Dendritic cell treated with granulocyte-macrophage colony-stimulating factor and Interleukin-4, amounts not matched to agents 40 ng/mL and 50 ng/mL, for 4 days (primary cell): ENCODE results near the gene ARID5A.

Experiments used
- H3K27ac Mint-ChIP-seq: one replicate; pipeline ENCODE4 v1.8.0; 2022; ENCODE audit warnings: mild to moderate bottlenecking, mixed read lengths
- H3K27me3 Mint-ChIP-seq: one replicate; pipeline ENCODE4 v1.8.0; 2022; ENCODE audit warnings: mild to moderate bottlenecking, mixed read lengths
- H3K36me3 Mint-ChIP-seq: one replicate; pipeline ENCODE4 v1.8.0; 2022; ENCODE audit warnings: low read depth, mixed read lengths
- H3K4me1 Mint-ChIP-seq: one replicate; pipeline ENCODE4 v1.8.0; 2022; ENCODE audit warnings: low read depth, mixed read lengths
- H3K4me3 Mint-ChIP-seq: one replicate; pipeline ENCODE4 v1.8.0; 2022; ENCODE audit warnings: mild to moderate bottlenecking, moderate library complexity, mixed read lengths
- H3K9me3 Mint-ChIP-seq: one replicate; pipeline ENCODE4 v1.8.0; 2022; ENCODE audit warnings: mixed read lengths
- intact Hi-C: fragments of 100-400 bp; cut with micrococcal nuclease; formaldehyde crosslinking; loops from one replicate; pipeline ENCODE4 v1.15.0; 2022

Gene ARID5A

DNA sequence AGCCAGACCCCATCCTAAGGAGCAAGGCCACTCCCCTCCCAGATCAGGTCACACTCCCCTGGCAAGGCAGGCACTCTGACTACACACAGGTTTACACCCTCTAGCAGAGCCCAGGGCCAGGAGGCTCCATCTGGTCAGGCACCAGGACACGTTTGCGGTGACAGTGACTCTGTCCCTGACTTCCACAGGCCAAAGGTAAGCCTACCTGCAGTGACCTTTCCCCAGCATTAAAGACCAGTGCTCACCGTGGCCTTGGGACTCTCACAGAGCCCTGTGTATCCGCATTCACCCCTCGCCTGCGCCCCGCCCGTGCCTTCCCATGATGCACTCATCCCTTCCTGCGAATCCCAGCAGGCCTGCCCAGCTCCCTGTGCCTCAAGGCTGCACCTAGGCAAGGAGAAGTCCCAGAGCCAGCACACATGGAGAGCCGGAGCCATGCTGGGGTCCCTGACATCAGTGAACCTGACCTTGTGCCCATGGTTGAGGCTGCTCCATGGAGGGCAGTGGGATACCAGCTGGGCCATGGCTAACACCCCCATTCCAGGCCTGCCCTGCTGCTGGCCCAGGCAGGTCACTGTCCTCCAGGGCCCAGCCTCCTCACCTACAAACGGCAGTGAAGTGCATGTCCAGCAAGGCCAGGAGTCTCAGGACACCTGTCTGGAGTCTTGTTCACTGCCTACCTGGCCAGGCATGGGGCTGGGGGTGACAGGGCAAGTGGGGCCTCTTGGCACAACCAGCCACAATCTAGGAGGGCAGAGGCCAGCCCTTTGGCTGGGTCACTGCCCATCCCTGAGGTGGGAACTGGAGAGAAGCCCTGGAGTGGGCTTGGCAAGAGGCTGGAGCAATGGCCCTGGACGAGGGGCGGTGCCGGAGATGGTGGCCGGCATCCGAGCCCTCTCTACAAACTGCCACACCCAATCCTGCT, 34.4 kb upstream of the ARID5A start:
- peak overlapping the region; percentile 70 for H3K27ac Mint-ChIP-seq
- peaks cover 28% of the 10 kb centered on the region for H3K27me3 Mint-ChIP-seq
- H3K4me3 Mint-ChIP-seq = no peak overlapping the region
- no peaks in the 10 kb centered on the region for H3K9me3 Mint-ChIP-seq
- intact Hi-C loops = no loop called here
- no peaks in the 10 kb centered on the region for H3K36me3 Mint-ChIP-seq
- peaks cover 42% of the 10 kb centered on the region for H3K4me1 Mint-ChIP-seq

GRCh38 chr2:96502891-96503636, 33.5 kb upstream of the ARID5A start:
- Mint-ChIP-seq H3K4me1 (peaks cover 48% of the 10 kb centered on the region), H3K27me3 (peaks cover 26% of the 10 kb centered on the region), H3K27ac (peak overlapping the region; percentile 15), H3K4me3 (no peak overlapping the region), H3K36me3 (no peaks in the 10 kb centered on the region), H3K9me3 (no peaks in the 10 kb centered on the region)
- intact Hi-C loops = no loop called here

GRCh38 chr2:96503637-96504243, 32.8 kb upstream of the ARID5A start:
- H3K9me3 Mint-ChIP-seq = no peaks in the 10 kb centered on the region
- peak overlapping the region; percentile 15 for H3K27ac Mint-ChIP-seq
- peaks cover 25% of the 10 kb centered on the region for H3K27me3 Mint-ChIP-seq
- H3K4me1 Mint-ChIP-seq = peaks cover 46% of the 10 kb centered on the region
- no peak overlapping the region for H3K4me3 Mint-ChIP-seq
- intact Hi-C loops = no loop called here
- no peaks in the 10 kb centered on the region for H3K36me3 Mint-ChIP-seq

DNA sequence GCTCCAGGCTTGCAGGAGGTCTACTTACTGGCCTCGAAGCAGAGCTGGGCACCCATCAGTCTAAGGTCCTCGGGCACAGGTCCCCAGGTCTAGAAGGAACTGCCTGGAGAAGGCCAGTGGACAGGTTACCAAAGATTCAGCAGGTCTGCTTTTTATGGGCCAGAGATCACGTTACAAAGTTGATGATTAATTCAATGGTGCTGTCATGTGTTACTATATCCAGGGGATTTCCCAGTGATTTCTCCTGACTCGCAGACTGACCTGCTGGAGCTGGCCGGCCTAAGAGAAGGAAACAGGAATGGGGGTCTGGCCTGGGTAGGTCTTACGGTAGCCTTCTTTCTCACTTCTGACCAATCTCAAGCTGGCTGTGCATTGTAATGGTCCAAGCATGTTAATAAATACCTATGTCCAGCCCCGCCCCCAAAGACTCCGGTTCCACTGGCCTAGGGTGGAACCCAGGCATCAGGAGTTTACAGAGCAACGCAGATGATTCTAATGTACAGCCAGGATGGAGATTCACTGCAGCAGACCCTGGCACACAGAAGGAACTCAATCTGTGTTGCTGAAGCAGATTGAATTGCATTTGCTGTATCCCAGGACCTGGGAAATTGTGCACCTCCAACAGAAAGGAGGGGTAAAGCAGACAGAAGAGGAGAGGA, 31.2 kb upstream of the ARID5A start, which contains the start of gene NEURL3:
TSS of gene NEURL3 (minus strand) at position 127 of the 659 bp plus-strand sequence. CDS start at position 56, 71 bp downstream.
- H3K36me3 Mint-ChIP-seq = no peaks in the 10 kb centered on the region
- H3K27me3 Mint-ChIP-seq = peaks cover 26% of the 10 kb centered on the region
- no peaks in the 10 kb centered on the region for H3K9me3 Mint-ChIP-seq
- peak within 1 kb of the TSS; percentile 1 for H3K4me3 Mint-ChIP-seq
- H3K27ac Mint-ChIP-seq = peak within 1 kb of the TSS; percentile 40
- intact Hi-C loops = no loop called here
- H3K4me1 Mint-ChIP-seq = peaks cover 58% of the 10 kb centered on the region

GRCh38 chr2:96506016-96506906, 30.3 kb upstream of the ARID5A start:
- no peak overlapping the region for H3K4me3 Mint-ChIP-seq
- intact Hi-C loops = no loop called here
- no peaks in the 10 kb centered on the region for H3K36me3 Mint-ChIP-seq
- H3K4me1 Mint-ChIP-seq = peaks cover 58% of the 10 kb centered on the region
- H3K27me3 Mint-ChIP-seq = peaks cover 26% of the 10 kb centered on the region
- no peaks in the 10 kb centered on the region for H3K9me3 Mint-ChIP-seq
- no peak overlapping the region for H3K27ac Mint-ChIP-seq

- no peaks in the 10 kb centered on the region for H3K36me3 Mint-ChIP-seq
- H3K4me3 Mint-ChIP-seq = no peak overlapping the region
- no peaks in the 10 kb centered on the region for H3K9me3 Mint-ChIP-seq
- intact Hi-C loops = no loop called here
- peaks cover 53% of the 10 kb centered on the region for H3K4me1 Mint-ChIP-seq
- H3K27me3 Mint-ChIP-seq = peaks cover 27% of the 10 kb centered on the region
- no peak overlapping the region for H3K27ac Mint-ChIP-seq
Observed at GRCh38 chr2:96506907-96507240, 29.7 kb upstream of the ARID5A start.

- Mint-ChIP-seq H3K4me1 (peaks cover 42% of the 10 kb centered on the region), H3K4me3 (peak overlapping the region; percentile 66), H3K27ac (peak overlapping the region; percentile 29), H3K9me3 (no peaks in the 10 kb centered on the region), H3K36me3 (no peaks in the 10 kb centered on the region), H3K27me3 (peaks cover 27% of the 10 kb centered on the region)
- intact Hi-C loops = loop anchor here (1.0 to 2.0 kb wide), 2 partner anchors 38 to 203 kb away; partner anchors contain the start of gene SNRNP200
Observed at GRCh38 chr2:96507957-96508520, 28.5 kb upstream of the ARID5A start.

DNA sequence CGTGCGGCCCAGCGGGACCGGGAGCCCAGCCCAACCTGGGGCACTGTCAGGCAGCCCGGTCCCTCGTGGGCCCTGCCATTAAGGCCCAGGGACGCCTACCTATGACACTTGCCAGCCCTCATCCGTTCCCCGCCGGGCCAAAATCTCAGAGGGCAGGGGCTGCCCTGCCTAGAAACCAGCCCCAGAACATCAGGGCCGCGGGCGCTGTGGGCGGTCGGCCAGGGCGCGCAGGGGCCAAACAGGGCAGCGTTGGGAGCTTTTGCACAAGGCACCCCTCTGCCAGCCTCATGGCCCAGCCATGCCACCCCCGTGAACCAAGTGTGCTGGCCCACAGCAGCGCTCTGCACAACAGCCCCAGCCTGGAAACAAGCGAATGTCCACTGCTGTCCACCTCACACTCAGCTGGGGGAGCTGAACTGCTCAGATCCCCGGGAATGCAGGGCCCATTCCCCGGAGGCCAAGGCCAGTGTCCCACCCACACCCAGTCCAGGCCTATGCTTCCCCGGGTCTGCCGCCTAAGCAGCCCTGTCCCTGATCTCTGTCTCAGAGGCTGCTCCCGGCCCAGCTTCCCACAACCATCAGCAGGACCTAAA, 27.9 kb upstream of the ARID5A start:
- Mint-ChIP-seq H3K4me1 (peaks cover 36% of the 10 kb centered on the region), H3K27ac (no peak overlapping the region), H3K4me3 (no peak overlapping the region), H3K9me3 (no peaks in the 10 kb centered on the region), H3K27me3 (peaks cover 27% of the 10 kb centered on the region), H3K36me3 (no peaks in the 10 kb centered on the region)
- intact Hi-C loops = loop anchor here (1.0 to 2.0 kb wide), 5 partner anchors 38 to 204 kb away; partner anchors contain the start of gene SNRNP200

- no peaks in the 10 kb centered on the region for H3K9me3 Mint-ChIP-seq
- intact Hi-C loops = loop anchor here (1.0 to 2.0 kb wide), 4 partner anchors 45 to 204 kb away; partner anchors contain the start of gene SNRNP200
- H3K4me1 Mint-ChIP-seq = peaks cover 36% of the 10 kb centered on the region
- no peak overlapping the region for H3K27ac Mint-ChIP-seq
- H3K27me3 Mint-ChIP-seq = peaks cover 27% of the 10 kb centered on the region
- H3K4me3 Mint-ChIP-seq = no peak overlapping the region
- H3K36me3 Mint-ChIP-seq = no peaks in the 10 kb centered on the region
Observed at GRCh38 chr2:96509114-96509846, 27.3 kb upstream of the ARID5A start.

- Mint-ChIP-seq H3K4me1 (peaks cover 34% of the 10 kb centered on the region), H3K27me3 (peaks cover 30% of the 10 kb centered on the region), H3K27ac (no peak overlapping the region), H3K4me3 (no peak overlapping the region), H3K36me3 (no peaks in the 10 kb centered on the region), H3K9me3 (no peaks in the 10 kb centered on the region)
- intact Hi-C loops = loop anchor here (1.0 to 2.0 kb wide), 4 partner anchors 44 to 205 kb away; partner anchors contain the start of gene SNRNP200
Observed at GRCh38 chr2:96509847-96510230, 26.7 kb upstream of the ARID5A start.

GRCh38 chr2:96510931-96511595, 25.5 kb upstream of the ARID5A start:
- no peaks in the 10 kb centered on the region for H3K9me3 Mint-ChIP-seq
- H3K36me3 Mint-ChIP-seq = no peaks in the 10 kb centered on the region
- peaks cover 30% of the 10 kb centered on the region for H3K27me3 Mint-ChIP-seq
- H3K4me3 Mint-ChIP-seq = no peak overlapping the region
- intact Hi-C loops = no loop called here
- peak overlapping the region; percentile 7 for H3K27ac Mint-ChIP-seq
- peaks cover 26% of the 10 kb centered on the region for H3K4me1 Mint-ChIP-seq
